GM12865 (cell line): Measurements from ENCODE around the gene SLC38A3.

ENCODE experiments used
- DNase-seq: peaks from one replicate; pipeline ENCODE4 v3.0.0; 2010; ENCODE audit warnings: low read depth
- H3K4me3 ChIP-seq: 2 replicates; pipeline ENCODE4 v1.5.1; 2011; ENCODE audit warnings: mild to moderate bottlenecking, low read depth, low read length, control low read depth
- TF ChIP-seq, protein P1 (sequence below): IDR thresholded peaks from 2 replicates; pipeline ENCODE4 v1.5.1; 2011; ENCODE audit warnings: low read length, control low read depth, low read depth, inconsistent platforms; ENCODE audit not compliant: insufficient read depth; ENCODE audit errors: missing control alignments

The SLC38A3 gene

DNA sequence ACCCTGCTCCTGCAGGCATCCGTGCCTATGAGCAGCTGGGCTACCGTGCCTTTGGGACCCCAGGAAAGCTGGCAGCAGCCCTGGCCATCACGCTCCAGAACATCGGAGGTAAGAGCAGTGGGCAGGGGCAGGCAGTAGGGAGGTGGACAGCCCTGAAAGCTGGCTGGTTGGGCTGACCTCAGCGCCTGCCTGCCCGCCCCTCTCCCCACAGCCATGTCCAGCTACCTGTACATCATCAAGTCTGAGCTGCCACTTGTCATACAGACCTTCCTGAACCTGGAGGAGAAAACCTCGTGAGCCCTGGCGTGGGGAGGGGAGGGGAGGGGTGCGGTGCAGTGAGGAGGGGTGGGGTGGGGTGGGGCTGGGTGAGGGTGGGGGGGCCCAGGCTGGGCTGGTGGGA is 10.5 kb downstream of the SLC38A3 start:
- no peak for DNase-seq
- TF ChIP-seq, protein P1, sequence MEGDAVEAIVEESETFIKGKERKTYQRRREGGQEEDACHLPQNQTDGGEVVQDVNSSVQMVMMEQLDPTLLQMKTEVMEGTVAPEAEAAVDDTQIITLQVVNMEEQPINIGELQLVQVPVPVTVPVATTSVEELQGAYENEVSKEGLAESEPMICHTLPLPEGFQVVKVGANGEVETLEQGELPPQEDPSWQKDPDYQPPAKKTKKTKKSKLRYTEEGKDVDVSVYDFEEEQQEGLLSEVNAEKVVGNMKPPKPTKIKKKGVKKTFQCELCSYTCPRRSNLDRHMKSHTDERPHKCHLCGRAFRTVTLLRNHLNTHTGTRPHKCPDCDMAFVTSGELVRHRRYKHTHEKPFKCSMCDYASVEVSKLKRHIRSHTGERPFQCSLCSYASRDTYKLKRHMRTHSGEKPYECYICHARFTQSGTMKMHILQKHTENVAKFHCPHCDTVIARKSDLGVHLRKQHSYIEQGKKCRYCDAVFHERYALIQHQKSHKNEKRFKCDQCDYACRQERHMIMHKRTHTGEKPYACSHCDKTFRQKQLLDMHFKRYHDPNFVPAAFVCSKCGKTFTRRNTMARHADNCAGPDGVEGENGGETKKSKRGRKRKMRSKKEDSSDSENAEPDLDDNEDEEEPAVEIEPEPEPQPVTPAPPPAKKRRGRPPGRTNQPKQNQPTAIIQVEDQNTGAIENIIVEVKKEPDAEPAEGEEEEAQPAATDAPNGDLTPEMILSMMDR, result no peak
- no peak overlapping the region for H3K4me3 ChIP-seq

DNA sequence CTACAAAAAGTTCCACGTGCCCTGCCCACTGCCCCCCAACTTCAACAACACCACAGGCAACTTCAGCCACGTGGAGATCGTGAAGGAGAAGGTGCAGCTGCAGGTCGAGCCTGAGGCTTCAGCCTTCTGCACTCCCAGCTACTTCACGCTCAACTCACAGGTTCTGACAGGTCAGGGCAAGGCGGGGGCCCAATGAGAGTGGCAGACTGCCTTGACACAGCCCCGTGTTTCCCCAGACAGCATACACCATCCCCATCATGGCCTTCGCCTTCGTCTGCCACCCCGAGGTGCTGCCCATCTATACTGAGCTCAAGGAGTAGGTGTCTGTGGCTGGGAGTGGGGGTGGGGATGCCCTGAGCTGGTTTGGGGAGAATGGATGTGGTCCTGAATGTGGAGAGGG is 12.6 kb downstream of the SLC38A3 start:
- no peak overlapping the region for H3K4me3 ChIP-seq
- DNase-seq, result no peak
- TF ChIP-seq, protein P1, result no peak

DNA sequence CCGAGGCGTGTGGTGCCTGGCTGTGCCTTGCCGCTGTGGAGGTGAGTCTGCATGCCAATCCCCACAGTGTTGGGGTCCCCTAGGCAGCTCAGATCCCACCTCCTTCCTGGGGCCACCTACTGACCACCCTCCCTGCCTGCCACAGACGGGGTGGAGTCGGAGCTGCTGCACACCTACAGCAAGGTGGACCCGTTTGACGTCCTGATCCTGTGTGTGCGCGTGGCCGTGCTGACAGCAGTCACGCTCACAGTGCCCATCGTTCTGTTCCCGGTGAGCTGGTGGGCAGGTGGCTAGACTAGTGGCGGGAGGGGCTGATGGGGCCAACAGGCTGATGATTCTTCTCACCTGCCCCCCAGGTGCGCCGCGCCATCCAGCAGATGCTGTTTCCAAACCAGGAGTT is 13.4 kb downstream of the SLC38A3 start:
- H3K4me3 ChIP-seq, result no peak overlapping the region
- DNase-seq, result no peak
- TF ChIP-seq, protein P1, result no peak

DNA sequence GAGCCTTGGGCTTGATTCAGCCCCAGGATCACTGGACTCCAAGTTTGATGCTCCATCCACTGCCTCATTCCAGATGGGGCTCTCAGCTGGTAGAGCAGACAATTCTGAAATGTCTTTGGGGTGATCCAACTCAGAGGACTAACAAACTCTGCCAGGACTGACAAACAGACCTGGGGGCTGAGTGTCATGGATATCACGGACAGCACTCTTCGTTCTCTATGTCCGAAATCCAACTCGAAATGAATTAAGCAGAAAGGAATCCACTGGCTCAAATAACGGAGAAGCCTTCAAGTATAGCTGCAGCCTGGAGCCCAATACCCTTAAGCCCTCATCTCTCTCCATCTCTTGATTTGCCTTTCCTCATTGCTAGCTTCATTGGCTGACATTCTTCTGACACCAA is 14.2 kb downstream of the SLC38A3 start:
- TF ChIP-seq, protein P1, result no peak
- DNase-seq, result no peak
- no peak overlapping the region for H3K4me3 ChIP-seq

- DNase-seq, result no peak
- TF ChIP-seq, protein P1, result no peak
- no peak overlapping the region for H3K4me3 ChIP-seq
These were observed 15.0 kb downstream of the SLC38A3 start for GRCh38 chr3:50220109-50220508.

DNA sequence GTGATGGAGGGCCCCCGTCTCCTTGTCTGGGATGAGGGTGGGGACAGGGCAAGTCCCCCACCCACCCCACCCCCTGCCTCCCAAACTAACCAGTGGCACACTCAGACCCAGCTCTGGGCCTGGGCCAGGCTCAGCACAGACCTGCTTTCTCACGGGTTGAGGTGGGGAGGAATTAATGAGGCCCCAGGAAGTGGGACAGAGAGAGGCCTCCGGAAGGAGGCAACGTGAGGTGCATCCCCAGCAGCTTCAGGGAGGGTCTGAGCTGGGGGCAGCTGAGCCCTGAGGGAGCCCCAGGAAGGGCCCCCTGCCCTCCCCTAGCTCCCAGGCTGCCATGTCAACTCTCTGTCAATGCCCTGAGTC is 16.0 kb downstream of the SLC38A3 start:
- no peak overlapping the region for H3K4me3 ChIP-seq
- no peak for DNase-seq
- TF ChIP-seq, protein P1, result no peak

- no peak for DNase-seq
- H3K4me3 ChIP-seq, result no peak overlapping the region
- TF ChIP-seq, protein P1, result no peak
These were observed 16.5 kb downstream of the SLC38A3 start for GRCh38 chr3:50221411-50222168.
